GM12891 (cell line): ENCODE results near the gene ATOSB.
A peak's percentile ranks its signal among the peaks of the same experiment; 100 is the strongest.

Source experiments
- DNase-seq: peaks from one replicate; pipeline ENCODE4 v3.0.0; 2011; ENCODE audit warnings: low spot score; ENCODE audit not compliant: insufficient read length
- FAIRE-seq: peaks from 2 replicates; lab custom pipeline; 2011; peaks lifted over from hg19 to GRCh38; lab: Jason Lieb, UNC
- PAX5 ChIP-seq: IDR thresholded peaks from 2 replicates; pipeline ENCODE4 v1.6.1; 2011; ENCODE audit warnings: low read length, moderate library complexity, mild to moderate bottlenecking; ENCODE audit not compliant: insufficient read depth, severe bottlenecking
- POLR2A ChIP-seq: IDR thresholded peaks from 2 replicates; pipeline ENCODE4 v1.6.1; 2011; ENCODE audit warnings: low read depth, low read length, control low read depth
- POLR2AphosphoS5 ChIP-seq: IDR thresholded peaks from 2 replicates; pipeline ENCODE4 v1.6.1; 2011; ENCODE audit warnings: low read depth, low read length, control low read depth
- POU2F2 ChIP-seq: IDR thresholded peaks from 2 replicates; pipeline ENCODE4 v1.6.1; 2011; ENCODE audit warnings: low read depth, mild to moderate bottlenecking, control low read depth, low read length, moderate library complexity
- SPI1 ChIP-seq: IDR thresholded peaks from 2 replicates; pipeline ENCODE4 v1.6.1; 2011; ENCODE audit warnings: low read depth, low read length, control low read depth
- TAF1 ChIP-seq: IDR thresholded peaks from 2 replicates; pipeline ENCODE4 v1.6.1; 2011; ENCODE audit warnings: low read depth, low read length, control low read depth

ATOSB gene

DNA sequence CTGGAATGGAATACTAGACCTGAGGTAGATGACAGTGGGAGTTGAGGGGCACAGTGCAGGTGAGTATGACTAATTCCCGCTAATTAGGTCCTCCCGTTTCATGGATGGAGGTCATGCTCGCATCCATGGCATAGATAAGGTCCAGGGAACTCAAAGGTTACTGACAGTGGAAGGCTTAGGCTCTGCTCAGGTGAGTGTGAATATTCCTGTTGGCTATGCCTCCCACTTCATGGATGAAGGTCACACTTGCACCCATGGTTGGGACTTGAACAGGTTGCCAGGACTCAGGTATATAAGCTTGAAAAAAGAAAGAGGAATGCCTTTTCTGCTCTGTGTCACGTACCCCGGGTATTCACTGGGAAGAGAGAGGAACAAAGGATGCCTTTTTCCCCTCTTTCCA, 26.4 kb upstream of the ATOSB start:
- no peak for FAIRE-seq

DNA sequence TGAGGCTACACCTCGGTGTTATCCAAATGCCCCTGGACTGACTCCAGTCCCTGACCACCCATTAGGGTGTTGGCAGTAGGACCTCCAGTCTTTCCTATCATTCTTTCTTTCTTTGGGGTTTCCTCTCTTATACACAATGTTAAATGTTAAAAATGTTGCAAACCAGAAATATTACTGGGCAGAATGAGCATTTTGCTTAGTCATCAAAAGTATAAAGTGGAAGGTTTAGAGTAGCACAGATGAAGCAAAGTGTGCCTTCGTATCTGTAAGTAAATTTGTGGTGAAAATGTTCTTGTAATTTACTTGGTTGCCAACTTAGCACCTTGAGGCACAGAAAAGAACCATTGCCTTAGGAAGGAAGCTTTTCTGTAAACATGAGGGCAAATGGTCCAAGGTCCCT, 24.4 kb upstream of the ATOSB start:
- FAIRE-seq: no peak

More for the DNA sequence above, 26.4 kb upstream of the ATOSB start:
- DNase-seq: no peak
- TF ChIP-seq PAX5 (no peak), TAF1 (no peak), POU2F2 (no peak), SPI1 (no peak), POLR2AphosphoS5 (no peak), POLR2A (no peak)

DNA sequence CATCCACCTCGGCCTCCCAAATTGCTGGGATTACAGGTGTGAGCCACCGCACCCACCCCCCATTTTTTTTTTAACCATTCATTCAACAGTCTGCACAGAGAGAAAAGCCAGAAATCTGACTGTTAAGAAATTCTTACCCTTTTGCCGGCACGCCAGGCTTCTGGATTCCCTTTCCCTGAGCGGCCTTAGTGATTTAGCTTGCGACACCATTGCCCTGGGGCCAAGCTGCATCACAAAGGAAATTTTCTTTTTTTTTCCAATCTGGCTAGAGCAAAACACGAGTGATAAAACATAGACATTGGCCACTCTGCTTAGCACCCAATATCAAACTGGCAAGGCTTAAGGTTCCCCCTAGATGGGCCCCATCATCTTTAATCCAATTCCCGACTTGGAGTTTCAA, 21.2 kb upstream of the ATOSB start:
- TF ChIP-seq POLR2AphosphoS5 (no peak), SPI1 (no peak), PAX5 (no peak), POU2F2 (no peak), POLR2A (no peak), TAF1 (no peak)
- DNase-seq (no peak), FAIRE-seq (no peak)

More for the DNA sequence above, 24.4 kb upstream of the ATOSB start:
- DNase-seq: no peak
- TF ChIP-seq POU2F2 (no peak), PAX5 (no peak)

DNA sequence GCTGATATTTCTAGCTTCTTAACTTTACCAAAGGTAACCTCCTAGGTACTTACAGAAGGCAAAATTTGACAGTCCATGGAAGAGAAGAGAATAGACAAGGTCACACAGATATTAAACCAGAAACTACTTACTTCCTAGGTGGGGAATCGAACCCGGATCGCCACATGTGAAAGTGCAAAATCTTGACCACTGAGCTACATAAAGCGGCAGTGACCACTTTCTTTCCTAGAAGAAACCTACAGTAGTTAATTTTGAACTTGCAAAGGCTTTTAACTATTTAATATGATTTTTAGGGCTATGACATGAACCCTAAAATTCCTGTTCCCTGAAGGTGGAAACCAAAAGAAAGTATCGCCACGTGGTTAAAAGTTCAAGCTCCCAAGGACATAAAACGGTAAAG, 20.3 kb upstream of the ATOSB start:
- FAIRE-seq (no peak), DNase-seq (no peak)
- TF ChIP-seq POU2F2 (no peak), TAF1 (no peak), POLR2A (no peak), SPI1 (no peak), PAX5 (no peak), POLR2AphosphoS5 (no peak)

DNA sequence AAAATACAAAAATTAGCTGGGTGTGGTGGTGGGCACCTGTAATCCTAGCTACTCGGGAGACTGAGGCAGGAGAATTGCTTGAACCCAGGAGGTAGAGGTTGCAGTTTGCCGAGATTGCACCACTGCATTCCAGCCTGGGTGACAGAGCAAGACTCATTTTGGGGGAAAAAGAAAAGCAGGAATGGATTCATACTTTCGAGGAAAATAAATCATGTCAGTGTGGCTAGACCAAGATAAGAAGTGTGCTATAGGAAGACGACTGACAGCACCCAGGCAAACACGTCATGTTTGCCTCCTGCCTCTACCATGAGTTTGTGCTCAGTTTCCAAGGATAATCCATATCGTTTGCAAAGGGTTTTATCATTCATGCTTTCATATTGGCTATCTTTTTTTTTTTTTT, 19.3 kb upstream of the ATOSB start:
- TF ChIP-seq POLR2A: no peak
- no peak for TF ChIP-seq TAF1
- no peak for TF ChIP-seq POLR2AphosphoS5
- no peak for TF ChIP-seq PAX5
- no peak for TF ChIP-seq SPI1
- TF ChIP-seq POU2F2: no peak
- FAIRE-seq (no peak), DNase-seq (no peak)

DNA sequence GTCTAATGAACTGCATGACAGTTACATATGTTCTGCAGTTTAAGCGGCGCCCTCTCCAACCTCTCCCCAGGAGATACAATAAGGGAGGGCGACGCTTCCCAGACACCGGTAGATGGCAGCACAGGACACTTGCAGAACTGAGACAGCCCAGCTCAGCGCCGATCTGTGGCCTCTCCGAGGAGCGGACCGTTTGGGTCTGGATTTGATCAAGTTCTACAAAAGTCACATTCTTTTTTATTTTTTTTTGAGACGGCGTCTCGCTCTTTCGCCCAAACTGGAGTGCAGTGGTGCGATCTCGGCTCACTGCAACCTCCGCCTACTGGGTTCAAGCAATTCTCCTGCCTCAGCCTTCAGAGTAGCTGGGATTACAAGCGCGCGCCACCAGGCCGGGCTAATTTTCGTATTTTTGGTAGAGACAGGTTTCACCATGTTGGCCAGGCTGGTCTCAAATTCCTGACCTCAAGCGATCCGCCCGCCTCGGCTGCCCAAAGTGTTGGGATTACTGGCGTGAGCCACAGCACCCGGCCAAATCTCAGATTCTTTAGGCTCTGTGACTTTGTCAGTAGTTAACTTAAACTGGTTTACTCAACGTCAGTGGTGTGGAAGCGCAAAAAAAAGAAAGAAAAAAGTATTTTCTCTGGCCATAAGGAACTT, 1.4 kb upstream of the ATOSB start:
- peak; percentile 97 for FAIRE-seq
- DNase-seq: peak; percentile 74
- TF ChIP-seq SPI1: no peak
- TF ChIP-seq POLR2AphosphoS5: no peak
- TF ChIP-seq PAX5: no peak
- no peak for TF ChIP-seq POU2F2
- TF ChIP-seq TAF1: no peak
- TF ChIP-seq POLR2A: no peak

DNA sequence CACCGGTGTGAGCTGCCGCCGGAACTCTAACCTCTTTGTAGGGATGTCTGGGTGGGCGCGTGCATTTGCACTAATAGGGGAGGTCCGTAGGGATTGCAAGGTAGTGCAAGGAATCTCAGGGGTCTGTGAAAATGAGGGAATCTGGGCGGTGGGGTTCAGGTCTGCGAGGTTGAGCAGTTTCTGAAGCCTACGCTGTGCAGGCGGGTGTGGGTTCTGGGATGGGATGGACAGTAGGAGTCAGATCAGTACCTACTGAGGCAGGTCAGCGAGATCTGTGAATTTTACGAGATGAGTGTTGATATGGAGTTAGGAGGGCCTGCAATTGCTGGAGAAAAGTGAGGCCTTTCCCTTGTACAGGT, 856 bp upstream of the ATOSB start:
- FAIRE-seq: no peak
- DNase-seq: no peak
- TF ChIP-seq POU2F2: no peak
- no peak for TF ChIP-seq TAF1
- TF ChIP-seq POLR2A: no peak

DNA sequence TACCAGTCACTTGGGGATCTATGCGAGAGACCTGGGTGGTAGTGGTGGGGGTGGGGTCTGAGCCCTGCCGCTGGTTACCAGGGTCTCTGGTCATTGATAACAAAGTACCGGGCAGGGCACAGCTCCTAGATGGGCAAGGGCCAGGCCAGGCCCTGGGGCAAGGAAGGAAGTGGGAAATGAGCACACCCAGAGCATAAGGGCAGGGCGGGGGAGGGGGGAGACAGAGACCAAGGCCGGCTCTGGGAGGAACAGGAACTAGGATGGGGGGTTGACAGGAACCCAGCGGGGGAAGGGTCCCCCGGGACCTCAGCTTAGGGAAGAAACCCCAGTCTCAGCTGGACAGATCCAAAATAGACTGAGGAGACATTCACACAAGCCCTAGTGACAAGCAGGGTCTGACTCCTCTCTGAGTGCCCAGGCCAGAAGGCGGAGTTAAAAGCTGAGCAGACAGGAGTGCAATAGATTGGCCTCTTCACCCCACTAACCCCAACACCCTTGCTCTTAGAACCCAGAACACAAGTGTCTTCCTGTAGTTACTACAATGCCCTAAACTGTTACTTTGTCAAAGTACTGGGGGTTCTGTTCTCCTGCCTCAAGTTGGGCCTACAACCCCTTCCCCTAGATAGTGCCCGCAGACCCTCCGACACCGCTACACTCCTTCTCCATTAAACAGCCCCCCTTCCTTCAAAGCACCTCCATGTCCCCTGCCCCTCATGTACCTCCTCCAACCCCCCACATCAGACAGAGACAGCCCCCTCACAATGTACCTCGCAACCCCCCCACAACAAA, 628 bp downstream of the ATOSB start:
- TF ChIP-seq POU2F2 (no peak), SPI1 (peak; percentile 57)
- DNase-seq (no peak), FAIRE-seq (peak; percentile 61)

DNA sequence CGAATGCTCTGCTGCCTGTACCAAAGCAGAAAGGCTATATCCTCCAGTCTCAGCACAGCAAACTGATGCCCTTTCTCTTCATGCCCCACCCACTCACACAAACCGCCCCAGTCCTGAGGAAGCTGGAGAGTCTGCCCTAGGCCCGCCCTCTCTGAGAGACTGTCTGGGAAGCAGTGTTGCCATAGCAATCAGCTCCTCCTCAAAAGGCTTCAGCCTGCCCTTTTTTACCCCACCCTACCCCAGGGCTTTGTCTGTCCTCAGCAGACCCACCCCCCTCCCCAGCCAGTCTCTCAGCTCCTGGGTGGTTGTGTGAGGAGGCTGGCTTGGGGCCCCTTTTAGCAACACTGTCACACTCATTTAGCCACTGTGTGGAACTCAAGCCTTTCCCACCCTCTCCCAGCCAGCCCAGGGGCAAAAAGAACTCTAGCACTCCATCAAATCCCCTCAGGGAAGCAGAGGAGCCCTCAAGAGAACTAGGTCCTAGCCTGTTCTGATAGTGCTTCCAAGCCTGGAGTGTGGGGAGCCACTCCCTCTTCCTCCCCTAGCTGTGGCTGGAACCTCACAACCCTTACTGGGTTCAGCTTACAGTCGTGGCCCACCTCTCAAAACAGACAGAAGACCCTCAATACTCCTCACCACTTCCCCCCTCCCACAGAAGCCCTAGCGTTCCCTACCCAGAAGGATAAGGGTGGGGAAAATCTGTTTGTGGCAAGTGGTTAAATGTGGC, 1.4 kb downstream of the ATOSB start:
- TF ChIP-seq POLR2A (no peak), PAX5 (no peak), POLR2AphosphoS5 (no peak), SPI1 (no peak), POU2F2 (no peak), TAF1 (no peak)
- no peak for DNase-seq
- peak; percentile 59 for FAIRE-seq
